Stimulated activated memory B cell treated with anti-CD40 and anti-IgM and Interleukin-4, amounts not matched to agents 10 μg/mL and 1 μg/mL and 100 μg/mL, for 72 hours (primary cell): ENCODE results near the gene AADAT.
"Not testable (repeated sequence)": the region's sequence is repeated elsewhere in the genome, so short reads cannot be mapped to it uniquely, and the experiment has no call there.

Experiments
- ATAC-seq: fragments of 150-1000 bp; cut with Tn5 transposase; 2 replicates; pipeline ENCODE4 v1.10.0; 2021
- H3K27ac Mint-ChIP-seq: one replicate; pipeline ENCODE4 v1.8.0; 2022; ENCODE audit warnings: mild to moderate bottlenecking, mixed read lengths
- H3K27me3 Mint-ChIP-seq: one replicate; pipeline ENCODE4 v1.8.0; 2022; ENCODE audit warnings: mixed read lengths
- H3K36me3 Mint-ChIP-seq: one replicate; pipeline ENCODE4 v1.8.0; 2022; ENCODE audit warnings: mixed read lengths
- H3K4me1 Mint-ChIP-seq: one replicate; pipeline ENCODE4 v1.8.0; 2022; ENCODE audit warnings: mixed read lengths
- H3K4me3 Mint-ChIP-seq: one replicate; pipeline ENCODE4 v1.8.0; 2022; ENCODE audit warnings: mild to moderate bottlenecking, moderate library complexity, mixed read lengths
- H3K9me3 Mint-ChIP-seq: one replicate; pipeline ENCODE4 v1.8.0; 2022; ENCODE audit warnings: mixed read lengths

The AADAT gene

GRCh38 chr4:170106900-170107299 lies 17.1 kb upstream of the AADAT start:
- H3K9me3 Mint-ChIP-seq = no peaks in the 10 kb centered on the region
- H3K27me3 Mint-ChIP-seq = no peaks in the 10 kb centered on the region
- no peaks in the 10 kb centered on the region for H3K4me1 Mint-ChIP-seq
- H3K4me3 Mint-ChIP-seq = no peak overlapping the region
- ATAC-seq = no peak
- no peaks in the 10 kb centered on the region for H3K36me3 Mint-ChIP-seq
- H3K27ac Mint-ChIP-seq = no peak overlapping the region

GRCh38 chr4:170102426-170102825 lies 12.7 kb upstream of the AADAT start:
- Mint-ChIP-seq H3K36me3 (no peaks in the 10 kb centered on the region), H3K9me3 (no peaks in the 10 kb centered on the region), H3K4me3 (no peak overlapping the region), H3K27ac (no peak overlapping the region), H3K4me1 (no peaks in the 10 kb centered on the region), H3K27me3 (peaks cover 12% of the 10 kb centered on the region)
- no peak for ATAC-seq

GRCh38 chr4:170098171-170098570 lies 8.4 kb upstream of the AADAT start:
- not testable (repeated sequence) for H3K36me3 Mint-ChIP-seq, ATAC-seq, H3K9me3 Mint-ChIP-seq, H3K27ac Mint-ChIP-seq, H3K4me1 Mint-ChIP-seq, H3K4me3 Mint-ChIP-seq
- H3K27me3 Mint-ChIP-seq = peaks cover 18% of the 10 kb centered on the region

- Mint-ChIP-seq H3K36me3 (no peaks in the 10 kb centered on the region), H3K27ac (no peak overlapping the region), H3K9me3 (no peaks in the 10 kb centered on the region), H3K4me1 (no peaks in the 10 kb centered on the region), H3K4me3 (no peak overlapping the region), H3K27me3 (peaks cover 22% of the 10 kb centered on the region)
- ATAC-seq = no peak
Observed at GRCh38 chr4:170097681-170098080, 7.9 kb upstream of the AADAT start.

GRCh38 chr4:170093973-170094535 lies 4.3 kb upstream of the AADAT start:
- Mint-ChIP-seq H3K36me3 (no peaks in the 10 kb centered on the region), H3K4me1 (no peaks in the 10 kb centered on the region), H3K4me3 (no peak overlapping the region), H3K27ac (no peak overlapping the region), H3K9me3 (no peaks in the 10 kb centered on the region), H3K27me3 (peaks cover 58% of the 10 kb centered on the region)
- no peak for ATAC-seq

GRCh38 chr4:170091069-170091696 lies 1.4 kb upstream of the AADAT start:
- no peak for ATAC-seq
- no peak overlapping the region for H3K27ac Mint-ChIP-seq
- no peak overlapping the region for H3K4me3 Mint-ChIP-seq
- peaks cover 53% of the 10 kb centered on the region for H3K27me3 Mint-ChIP-seq
- H3K4me1 Mint-ChIP-seq = no peaks in the 10 kb centered on the region
- no peaks in the 10 kb centered on the region for H3K9me3 Mint-ChIP-seq
- no peaks in the 10 kb centered on the region for H3K36me3 Mint-ChIP-seq

- no peak for ATAC-seq
- no peaks in the 10 kb centered on the region for H3K36me3 Mint-ChIP-seq
- no peaks in the 10 kb centered on the region for H3K9me3 Mint-ChIP-seq
- H3K27ac Mint-ChIP-seq = no peak overlapping the region
- peak overlapping the region; percentile 12 for H3K4me3 Mint-ChIP-seq
- no peaks in the 10 kb centered on the region for H3K4me1 Mint-ChIP-seq
- H3K27me3 Mint-ChIP-seq = peaks cover 53% of the 10 kb centered on the region
Observed at GRCh38 chr4:170090352-170091052, 746 bp upstream of the AADAT start.

- ATAC-seq = no peak
- Mint-ChIP-seq H3K27ac (no peak overlapping the region), H3K4me1 (no peaks in the 10 kb centered on the region), H3K36me3 (no peaks in the 10 kb centered on the region), H3K27me3 (peaks cover 53% of the 10 kb centered on the region), H3K4me3 (no peak overlapping the region), H3K9me3 (no peaks in the 10 kb centered on the region)
Observed at GRCh38 chr4:170089274-170089667, 485 bp downstream of the AADAT start.

- Mint-ChIP-seq H3K4me1 (no peaks in the 10 kb centered on the region), H3K9me3 (peaks cover 3% of the 10 kb centered on the region), H3K27me3 (peaks cover 53% of the 10 kb centered on the region), H3K27ac (no peak overlapping the region), H3K36me3 (no peaks in the 10 kb centered on the region), H3K4me3 (no peak overlapping the region)
- no peak for ATAC-seq
Observed at GRCh38 chr4:170088716-170089115, 1.0 kb downstream of the AADAT start.

- Mint-ChIP-seq H3K9me3 (peaks cover 3% of the 10 kb centered on the region), H3K4me1 (no peaks in the 10 kb centered on the region), H3K36me3 (no peaks in the 10 kb centered on the region), H3K27ac (no peak overlapping the region), H3K27me3 (peaks cover 41% of the 10 kb centered on the region), H3K4me3 (no peak overlapping the region)
- ATAC-seq = no peak
Observed at GRCh38 chr4:170087163-170087700, 2.5 kb downstream of the AADAT start.

GRCh38 chr4:170083541-170083940 lies 6.2 kb downstream of the AADAT start:
- Mint-ChIP-seq H3K27ac (no peak overlapping the region), H3K4me3 (no peak overlapping the region), H3K36me3 (no peaks in the 10 kb centered on the region), H3K4me1 (no peaks in the 10 kb centered on the region), H3K27me3 (peaks cover 26% of the 10 kb centered on the region), H3K9me3 (peaks cover 3% of the 10 kb centered on the region)
- ATAC-seq = no peak

GRCh38 chr4:170080496-170080895 lies 9.3 kb downstream of the AADAT start:
- H3K4me1 Mint-ChIP-seq = no peaks in the 10 kb centered on the region
- no peaks in the 10 kb centered on the region for H3K36me3 Mint-ChIP-seq
- no peak for ATAC-seq
- peaks cover 3% of the 10 kb centered on the region for H3K9me3 Mint-ChIP-seq
- H3K4me3 Mint-ChIP-seq = no peak overlapping the region
- no peak overlapping the region for H3K27ac Mint-ChIP-seq
- H3K27me3 Mint-ChIP-seq = peaks cover 22% of the 10 kb centered on the region

GRCh38 chr4:170079981-170080380 lies 9.8 kb downstream of the AADAT start:
- no peaks in the 10 kb centered on the region for H3K36me3 Mint-ChIP-seq
- peaks cover 22% of the 10 kb centered on the region for H3K27me3 Mint-ChIP-seq
- no peak overlapping the region for H3K27ac Mint-ChIP-seq
- H3K4me1 Mint-ChIP-seq = no peaks in the 10 kb centered on the region
- H3K4me3 Mint-ChIP-seq = no peak overlapping the region
- no peak for ATAC-seq
- H3K9me3 Mint-ChIP-seq = peaks cover 3% of the 10 kb centered on the region

GRCh38 chr4:170071196-170071595 lies 18.6 kb downstream of the AADAT start:
- no peaks in the 10 kb centered on the region for H3K9me3 Mint-ChIP-seq
- H3K4me3 Mint-ChIP-seq = no peak overlapping the region
- no peaks in the 10 kb centered on the region for H3K36me3 Mint-ChIP-seq
- H3K27ac Mint-ChIP-seq = no peak overlapping the region
- no peak for ATAC-seq
- H3K27me3 Mint-ChIP-seq = no peaks in the 10 kb centered on the region
- no peaks in the 10 kb centered on the region for H3K4me1 Mint-ChIP-seq

GRCh38 chr4:170068438-170069128 lies 21.2 kb downstream of the AADAT start:
- H3K4me3 Mint-ChIP-seq = no peak overlapping the region
- no peaks in the 10 kb centered on the region for H3K4me1 Mint-ChIP-seq

More at GRCh38 chr4:170068438-170069128, 21.2 kb downstream of the AADAT start:
- Mint-ChIP-seq H3K9me3 (no peaks in the 10 kb centered on the region), H3K36me3 (no peaks in the 10 kb centered on the region), H3K27ac (no peak overlapping the region), H3K27me3 (no peaks in the 10 kb centered on the region)
- ATAC-seq = no peak
